ENCODE data around the gene INF2. TPM values are rescaled to one million over a fixed set of nuclear protein-coding genes. Genes with fewer than 3 reads are reported as not detected.

INF2 gene
- total and polyA plus RNA-seq, 12 donors: 22.5 to 73.8 (median 28.4) TPM

GRCh38 chr14:104758981-104759969 lies 69.9 kb downstream of the INF2 start:
- Histone ChIP-seq H3K27me3 (no peaks in the 10 kb centered on the region), H3K36me3 (peaks cover 0 to 77% (median 28%) of the 10 kb centered on the region in 9 donors), H3K9me3 (no peaks in the 10 kb centered on the region), H3K4me3 (no peak overlapping the region), H3K27ac (no peak overlapping the region), H3K4me1 (peaks cover 6 to 16% (median 11%) of the 10 kb centered on the region in 9 donors)
- TF ChIP-seq, protein P1, sequence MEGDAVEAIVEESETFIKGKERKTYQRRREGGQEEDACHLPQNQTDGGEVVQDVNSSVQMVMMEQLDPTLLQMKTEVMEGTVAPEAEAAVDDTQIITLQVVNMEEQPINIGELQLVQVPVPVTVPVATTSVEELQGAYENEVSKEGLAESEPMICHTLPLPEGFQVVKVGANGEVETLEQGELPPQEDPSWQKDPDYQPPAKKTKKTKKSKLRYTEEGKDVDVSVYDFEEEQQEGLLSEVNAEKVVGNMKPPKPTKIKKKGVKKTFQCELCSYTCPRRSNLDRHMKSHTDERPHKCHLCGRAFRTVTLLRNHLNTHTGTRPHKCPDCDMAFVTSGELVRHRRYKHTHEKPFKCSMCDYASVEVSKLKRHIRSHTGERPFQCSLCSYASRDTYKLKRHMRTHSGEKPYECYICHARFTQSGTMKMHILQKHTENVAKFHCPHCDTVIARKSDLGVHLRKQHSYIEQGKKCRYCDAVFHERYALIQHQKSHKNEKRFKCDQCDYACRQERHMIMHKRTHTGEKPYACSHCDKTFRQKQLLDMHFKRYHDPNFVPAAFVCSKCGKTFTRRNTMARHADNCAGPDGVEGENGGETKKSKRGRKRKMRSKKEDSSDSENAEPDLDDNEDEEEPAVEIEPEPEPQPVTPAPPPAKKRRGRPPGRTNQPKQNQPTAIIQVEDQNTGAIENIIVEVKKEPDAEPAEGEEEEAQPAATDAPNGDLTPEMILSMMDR (IDR thresholded peaks at IDR 0.05): no peak
- DNase-seq (no peak), ATAC-seq (no peak)
- intact Hi-C loops (cut with DNase I): loop anchor here in 1 of 10 donors (5.0 kb wide), 1 partner anchor 33 kb away; no protein-coding TSS in a partner anchor
- 87 to 91% methylated on average over 30 of the region's 30 CpGs for WGBS, 2 donors

DNA sequence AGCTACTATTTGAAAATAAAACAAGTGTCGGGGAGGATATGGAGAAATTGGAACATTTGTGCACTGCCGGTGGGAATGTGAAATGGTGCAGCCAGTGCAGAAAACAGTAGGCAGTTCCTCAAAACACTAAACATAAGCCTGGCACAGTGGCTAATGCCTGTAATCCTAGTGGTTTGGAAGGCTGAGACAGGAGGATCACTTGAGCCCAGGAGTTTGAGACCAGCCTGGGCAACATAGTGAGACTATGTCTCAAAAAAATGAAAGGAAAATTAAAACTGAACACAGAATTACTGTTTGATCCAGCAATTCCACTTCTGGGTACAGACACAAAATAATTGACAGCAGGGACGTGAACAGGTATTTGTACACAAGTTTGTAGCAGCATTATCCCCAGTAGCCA lies 76.1 kb downstream of the INF2 start:
- Histone ChIP-seq H3K36me3 (peaks cover 0 to 37% (median 4%) of the 10 kb centered on the region in 9 donors), H3K27me3 (no peaks in the 10 kb centered on the region), H3K27ac (no peak overlapping the region), H3K9me3 (peaks cover 0 to 10% (median 0%) of the 10 kb centered on the region in 11 donors), H3K4me3 (no peak overlapping the region), H3K4me1 (peaks cover 0 to 14% (median 10%) of the 10 kb centered on the region in 9 donors)
- no peak for ATAC-seq
- WGBS, 2 donors: 96% methylated on average over 3 of the region's 3 CpGs
- intact Hi-C loops (cut with DNase I): loop anchor here in 1 of 10 donors (10.0 kb wide), 1 partner anchor 279 kb away; no protein-coding TSS in a partner anchor
- TF ChIP-seq, protein P1 (IDR thresholded peaks at IDR 0.05): no peak
- no peak for DNase-seq

DNA sequence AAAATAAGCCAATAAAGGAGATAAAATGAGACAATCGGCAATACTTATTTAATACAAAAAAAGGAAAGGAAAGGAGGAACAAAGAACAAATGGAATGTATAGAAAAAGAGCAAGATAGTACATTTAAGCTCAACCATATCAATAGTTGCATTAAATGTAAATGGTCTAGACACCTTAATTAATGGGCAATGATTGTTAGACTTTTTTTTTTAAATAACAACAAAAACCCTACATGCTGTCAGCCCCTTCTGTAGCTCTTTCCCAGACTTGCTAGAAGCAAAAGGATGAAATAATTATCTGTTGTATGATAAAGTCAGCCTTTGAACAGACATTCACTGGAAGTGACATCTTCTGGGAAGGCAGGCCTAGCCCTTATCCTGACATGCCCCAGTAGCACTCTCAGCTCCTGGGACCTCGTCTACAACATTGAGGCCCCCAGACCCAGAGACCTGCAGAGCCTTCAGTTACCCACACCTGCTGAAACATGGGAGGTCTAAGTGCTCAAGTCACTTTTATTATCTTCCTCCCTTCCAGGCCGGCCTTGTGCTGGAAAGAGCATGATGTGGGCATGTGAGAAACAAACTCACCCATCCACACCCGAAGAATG lies 76.9 kb downstream of the INF2 start:
- TF ChIP-seq, protein P1 (IDR thresholded peaks at IDR 0.05): no peak
- peaks cover 0 to 16% (median 0%) of the 10 kb centered on the region in 11 donors for H3K9me3 ChIP-seq
- H3K27ac ChIP-seq: no peak overlapping the region
- no peak for ATAC-seq
- H3K27me3 ChIP-seq: no peaks in the 10 kb centered on the region
- WGBS, 2 donors: 92 to 98% methylated on average over 4 of the region's 4 CpGs
- no peak for DNase-seq
- H3K4me1 ChIP-seq: peaks cover 0 to 14% (median 10%) of the 10 kb centered on the region in 9 donors
- no peak overlapping the region for H3K4me3 ChIP-seq
- H3K36me3 ChIP-seq: peaks cover 0 to 37% (median 12%) of the 10 kb centered on the region in 9 donors
- intact Hi-C loops (cut with DNase I): loop anchor here in 1 of 10 donors (10.0 kb wide), 1 partner anchor 278 kb away; no protein-coding TSS in a partner anchor
